Dermis microvascular lymphatic vessel endothelial cell (primary cell): ENCODE measurements around the gene TLCD4. TPM values are rescaled to one million over a fixed set of nuclear protein-coding genes. Genes with fewer than 3 reads are reported as not detected.

ENCODE experiments used
- DNase-seq, 2 donors: peaks; one replicate each; pipeline versions ENCODE4 v3.0.0 to v3.0.0-alpha.2; 2010; ENCODE audit warnings: low read depth in 2 of 2
- total RNA-seq: library from RNA; depleted of rRNA; stranded (reverse); fragments of >200 nt; gene quantifications from 2 replicates; pipeline ENCODE4 v1.2.1, GENCODE V29; 2014

TLCD4 gene
- total RNA-seq, 1 donor from 2014 or later = under 0.01 TPM

GRCh38 chr1:95095833-95096217, 21.3 kb upstream of the TLCD4 start:
- DNase-seq = no peak

DNA sequence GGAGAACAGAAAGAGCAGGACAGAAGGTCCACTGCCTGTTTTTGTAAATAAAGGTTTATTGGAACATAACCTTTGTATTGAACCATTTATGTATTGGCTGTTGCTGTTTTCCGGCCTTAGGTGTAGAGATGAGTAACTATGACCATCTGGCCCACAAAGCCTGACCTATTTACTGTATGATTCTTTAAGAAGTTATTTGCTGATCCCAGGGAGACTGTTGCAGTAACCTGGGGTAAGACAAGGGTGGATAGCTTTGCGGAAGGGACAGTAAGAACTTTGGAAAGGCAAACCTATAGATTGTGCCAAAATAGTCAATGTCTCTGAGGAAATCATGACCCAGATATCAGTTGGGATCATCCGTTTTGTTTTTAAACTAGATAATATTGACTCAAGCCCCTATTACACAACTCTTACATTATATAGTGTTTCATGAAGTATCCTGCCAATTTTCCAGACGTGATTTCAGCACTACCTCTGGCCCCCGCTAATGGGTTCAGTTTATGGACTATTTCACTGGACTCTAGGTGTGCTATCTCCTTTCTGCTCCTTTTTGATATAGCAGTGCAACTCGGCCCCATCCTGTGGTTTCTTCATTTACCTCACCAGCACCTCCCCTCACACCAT, 20.8 kb upstream of the TLCD4 start:
- no peak for DNase-seq

DNA sequence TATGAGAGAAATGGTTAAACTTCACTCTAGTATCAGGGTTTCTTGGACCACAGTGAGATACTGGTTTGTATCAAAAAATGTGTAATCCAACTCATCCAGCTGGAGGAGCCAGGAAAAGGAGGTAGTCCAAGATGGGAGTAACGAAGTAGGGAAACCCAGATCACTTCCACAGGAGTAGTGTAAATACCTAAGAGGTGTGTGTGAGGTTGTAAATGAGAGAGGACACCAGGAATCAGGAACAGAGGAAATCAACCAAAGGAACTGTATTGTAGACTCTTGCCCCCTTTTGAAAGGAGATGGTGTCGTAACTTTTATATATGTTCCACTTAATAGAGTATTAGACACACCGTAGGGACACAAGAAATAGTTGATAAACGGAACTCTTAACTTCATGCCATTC, 19.7 kb upstream of the TLCD4 start:
- no peak for DNase-seq

DNA sequence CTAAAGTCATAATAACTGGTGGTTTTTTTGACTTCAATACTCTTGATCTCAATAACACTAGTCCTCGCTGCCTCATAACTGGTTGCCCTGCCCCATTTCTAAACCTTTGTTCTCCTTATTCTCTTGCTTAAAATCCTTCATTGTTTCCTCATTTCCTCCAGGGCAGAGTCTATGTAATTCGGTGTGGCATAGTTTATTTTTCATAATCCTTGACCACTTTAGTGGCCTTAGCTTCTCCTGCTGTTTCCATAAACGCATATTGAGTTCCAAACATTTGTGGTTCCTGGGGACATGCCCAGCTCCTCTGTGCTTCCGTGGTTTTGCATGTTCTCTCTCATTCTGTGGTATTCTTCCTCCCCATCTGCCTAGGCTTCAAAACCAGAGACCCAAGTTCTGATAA, 19.0 kb upstream of the TLCD4 start:
- DNase-seq = no peak

DNA sequence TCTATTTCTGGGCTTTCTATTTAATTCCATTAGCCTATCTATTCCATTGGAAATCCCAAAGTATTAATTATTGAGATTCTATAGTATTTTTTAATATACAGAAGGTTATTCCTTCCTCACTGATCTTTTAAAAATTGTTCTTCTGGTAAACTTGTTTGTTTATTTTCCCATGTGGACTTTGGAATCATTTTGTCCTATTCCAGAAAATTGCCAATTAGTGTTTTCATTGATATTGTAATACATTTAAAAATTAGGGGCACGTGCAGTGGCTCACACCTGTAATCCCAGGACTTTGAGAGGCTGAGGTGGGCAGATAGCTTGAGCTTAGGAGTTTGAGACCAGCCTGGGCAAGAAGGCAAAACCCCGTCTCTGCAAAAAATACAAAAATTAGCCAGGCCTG, 8.4 kb upstream of the TLCD4 start:
- no peak for DNase-seq

- no peak for DNase-seq
These were observed 6.1 kb upstream of the TLCD4 start for GRCh38 chr1:95111014-95111413.

- no peak for DNase-seq
These were observed 3.5 kb upstream of the TLCD4 start for GRCh38 chr1:95113684-95114083.

DNA sequence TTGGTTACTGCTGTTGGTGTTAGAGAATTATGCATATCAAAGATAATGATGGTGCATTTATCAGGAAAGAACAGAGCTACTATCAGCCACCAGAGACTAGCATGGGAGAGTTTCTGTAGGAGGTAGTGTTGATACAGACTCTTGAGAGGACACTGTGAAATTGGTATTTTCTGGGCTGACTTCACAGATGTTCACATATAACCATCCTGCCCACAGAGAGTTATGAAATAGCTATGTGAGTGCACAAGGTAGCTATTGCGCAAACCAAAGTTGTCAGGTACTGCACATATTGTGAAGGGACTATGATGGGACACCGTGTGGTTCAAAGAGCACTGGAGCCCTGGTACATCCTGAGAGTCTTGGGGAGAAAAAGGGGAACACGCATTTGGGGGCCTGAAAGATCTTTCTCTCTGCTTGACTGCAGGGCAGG, 1.4 kb upstream of the TLCD4 start:
- DNase-seq = no peak

GRCh38 chr1:95116580-95117206, 462 bp upstream of the TLCD4 start:
- peak; percentile 3 to 48 for DNase-seq

- no peak for DNase-seq
These were observed 928 bp downstream of the TLCD4 start for GRCh38 chr1:95118067-95118499.

- DNase-seq = no peak
These were observed 1.6 kb downstream of the TLCD4 start for GRCh38 chr1:95118710-95119109.

DNA sequence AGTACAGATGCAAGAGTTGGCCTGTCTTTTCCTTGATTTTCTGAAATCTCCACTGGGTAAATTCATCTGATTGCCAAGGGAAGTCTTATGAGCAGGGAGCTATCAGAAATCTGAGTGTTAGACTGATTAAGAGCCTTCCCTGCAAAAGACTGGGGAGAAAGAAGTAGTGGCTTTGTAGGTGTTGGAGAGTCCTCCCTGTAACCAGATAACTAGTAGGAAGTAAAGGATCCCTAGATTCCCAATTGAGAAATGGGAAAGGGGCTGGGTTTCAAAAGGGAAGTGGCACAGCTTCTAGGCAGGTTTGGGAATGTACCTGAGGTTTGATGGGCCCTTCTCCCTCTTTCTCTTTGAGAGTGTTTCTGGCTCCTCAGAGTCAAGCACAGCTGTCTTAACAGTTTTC, 2.1 kb downstream of the TLCD4 start:
- DNase-seq = no peak

DNA sequence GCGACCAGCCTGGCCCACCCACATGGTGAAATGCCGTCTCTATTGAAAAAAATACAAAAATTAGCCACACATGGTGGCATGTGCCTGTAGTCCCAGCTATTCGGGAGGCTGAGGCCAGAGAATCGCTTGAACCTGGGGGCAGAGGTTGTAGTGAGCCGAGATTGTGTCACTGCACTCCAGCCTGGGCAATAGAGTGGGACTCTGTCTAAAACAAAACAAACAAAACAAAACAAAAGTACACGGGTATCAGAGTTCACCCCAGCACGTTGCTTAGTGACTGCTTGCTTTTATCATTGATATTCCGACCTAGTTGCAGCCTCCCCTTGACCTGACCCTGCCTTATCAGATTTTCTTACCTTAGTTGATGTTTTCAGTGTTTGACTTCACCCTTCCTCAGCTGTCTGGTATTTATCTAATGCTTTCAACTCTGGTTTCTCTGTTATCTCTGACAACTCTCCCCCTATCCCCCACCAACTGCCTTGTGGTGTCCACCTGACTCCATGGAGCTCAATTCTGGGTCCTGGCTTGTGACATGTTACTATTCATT, 5.1 kb downstream of the TLCD4 start:
- no peak for DNase-seq

- DNase-seq = no peak
These were observed 7.2 kb downstream of the TLCD4 start for GRCh38 chr1:95124342-95124741.

- no peak for DNase-seq
These were observed 9.2 kb downstream of the TLCD4 start for GRCh38 chr1:95126366-95126765.

DNA sequence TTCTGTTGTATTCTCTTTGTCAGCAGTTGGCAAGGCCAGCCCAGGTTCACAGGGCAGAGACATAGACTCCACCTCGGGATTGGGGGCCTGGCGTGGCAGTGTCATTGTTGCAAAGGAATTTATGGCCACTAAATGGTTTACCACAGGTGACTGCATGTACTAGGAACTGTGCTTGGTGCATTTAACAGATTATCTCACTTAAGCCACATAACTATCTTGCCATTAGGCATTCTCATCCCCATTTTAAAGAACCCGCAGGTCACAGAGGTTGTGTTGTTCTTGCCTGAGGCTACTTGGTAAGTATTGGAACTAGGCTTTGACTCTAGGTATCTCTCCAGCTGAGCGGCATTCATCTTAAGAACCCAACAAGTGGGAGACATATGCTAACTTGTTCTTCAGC, 9.7 kb downstream of the TLCD4 start:
- DNase-seq = no peak

- DNase-seq = no peak
These were observed 10.2 kb downstream of the TLCD4 start for GRCh38 chr1:95127380-95127779.

- DNase-seq = no peak
These were observed 15.6 kb downstream of the TLCD4 start for GRCh38 chr1:95132762-95133161.

GRCh38 chr1:95133687-95134086, 16.5 kb downstream of the TLCD4 start:
- DNase-seq = no peak

- no peak for DNase-seq
These were observed 21.1 kb downstream of the TLCD4 start for GRCh38 chr1:95138223-95138622.

GRCh38 chr1:95139039-95139438, 21.9 kb downstream of the TLCD4 start:
- no peak for DNase-seq

GRCh38 chr1:95140791-95141190, 23.6 kb downstream of the TLCD4 start:
- DNase-seq = no peak

- no peak for DNase-seq
These were observed 28.3 kb downstream of the TLCD4 start for GRCh38 chr1:95145493-95145892.
